Ovary (tissue), 3 donors: ENCODE data around the gene ZBTB18.

ENCODE experiments used
- POLR2A ChIP-seq: fragments of 450-650 bp; IDR thresholded peaks from one replicate; pipeline ENCODE4 v1.6.1; 2017; ENCODE audit warnings: antibody characterized with exemption, mild to moderate bottlenecking, moderate library complexity
- TF ChIP-seq, protein P1 (sequence below), 3 donors: fragments of 450-650 bp in 2 of 3; fragments of 200-600 bp in 1 of 3; IDR thresholded peaks; one replicate each; pipeline versions ENCODE4 v1.5.1 to v1.8.0; 2016 to 2022; ENCODE audit warnings: antibody characterized with exemption in 3 of 3, mild to moderate bottlenecking in 1 of 3
- donor health status: DM: no; HTN: no; CAD: no.

DNA sequence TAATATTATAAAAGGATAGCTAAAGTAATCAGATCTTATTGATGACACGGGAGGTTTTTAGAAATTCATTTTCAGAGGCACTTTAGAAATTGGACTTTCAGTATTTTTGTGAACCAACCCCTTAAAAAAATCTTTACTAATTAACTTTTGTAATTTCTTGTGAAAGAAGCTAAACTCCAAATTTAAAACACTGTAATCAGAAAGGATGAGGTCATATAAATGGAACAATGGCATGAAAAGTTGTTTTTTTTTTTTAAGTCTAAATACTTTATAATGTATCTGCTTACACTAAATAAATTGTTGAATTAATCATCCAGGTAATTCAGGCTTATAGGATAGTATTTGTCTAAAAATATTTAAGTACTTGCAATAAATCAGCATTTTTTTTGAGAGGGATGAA, 9.0 kb downstream of the ZBTB18 start:
- TF ChIP-seq, protein P1, sequence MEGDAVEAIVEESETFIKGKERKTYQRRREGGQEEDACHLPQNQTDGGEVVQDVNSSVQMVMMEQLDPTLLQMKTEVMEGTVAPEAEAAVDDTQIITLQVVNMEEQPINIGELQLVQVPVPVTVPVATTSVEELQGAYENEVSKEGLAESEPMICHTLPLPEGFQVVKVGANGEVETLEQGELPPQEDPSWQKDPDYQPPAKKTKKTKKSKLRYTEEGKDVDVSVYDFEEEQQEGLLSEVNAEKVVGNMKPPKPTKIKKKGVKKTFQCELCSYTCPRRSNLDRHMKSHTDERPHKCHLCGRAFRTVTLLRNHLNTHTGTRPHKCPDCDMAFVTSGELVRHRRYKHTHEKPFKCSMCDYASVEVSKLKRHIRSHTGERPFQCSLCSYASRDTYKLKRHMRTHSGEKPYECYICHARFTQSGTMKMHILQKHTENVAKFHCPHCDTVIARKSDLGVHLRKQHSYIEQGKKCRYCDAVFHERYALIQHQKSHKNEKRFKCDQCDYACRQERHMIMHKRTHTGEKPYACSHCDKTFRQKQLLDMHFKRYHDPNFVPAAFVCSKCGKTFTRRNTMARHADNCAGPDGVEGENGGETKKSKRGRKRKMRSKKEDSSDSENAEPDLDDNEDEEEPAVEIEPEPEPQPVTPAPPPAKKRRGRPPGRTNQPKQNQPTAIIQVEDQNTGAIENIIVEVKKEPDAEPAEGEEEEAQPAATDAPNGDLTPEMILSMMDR (IDR thresholded peaks at IDR 0.05) = no peak
- no peak for TF ChIP-seq POLR2A
